HepG2 (cell line): ENCODE measurements around the gene MARK2. TPM values are rescaled to one million over a fixed set of nuclear protein-coding genes. Genes with fewer than 3 reads are reported as not detected.
A peak's percentile ranks its signal among the peaks of the same experiment; 100 is the strongest.

Experiments
- ATRX ChIP-seq: sonication (generic); formaldehyde crosslinking; IDR thresholded peaks from 2 replicates; pipeline ENCODE4 v1.4.0; 2020; ENCODE audit warnings: missing genetic modification reagents, borderline replicate concordance
- BRCA1 ChIP-seq: sonication (generic); formaldehyde crosslinking; IDR thresholded peaks from 2 replicates; pipeline ENCODE4 v1.4.0; 2020; ENCODE audit warnings: missing genetic modification reagents
- ERF ChIP-seq: IDR thresholded peaks from 2 replicates; pipeline ENCODE4 v1.6.1; 2018; ENCODE audit warnings: missing biosample characterization, missing genetic modification reagents
- FOSL2 ChIP-seq: sonication (generic); formaldehyde crosslinking; IDR thresholded peaks from 2 replicates; pipeline ENCODE4 v1.4.0; 2020; ENCODE audit warnings: missing genetic modification reagents
- GPN1 ChIP-seq: sonication (generic); formaldehyde crosslinking; IDR thresholded peaks from 2 replicates; pipeline ENCODE4 v1.5.1; 2020; ENCODE audit warnings: missing genetic modification reagents, borderline replicate concordance
- HOXA9 ChIP-seq: sonication (generic); formaldehyde crosslinking; IDR thresholded peaks from 2 replicates; pipeline ENCODE4 v1.8.1; 2022; ENCODE audit warnings: missing genetic modification reagents, mild to moderate bottlenecking, moderate library complexity, borderline replicate concordance
- SMAD1 ChIP-seq: sonication (generic); formaldehyde crosslinking; IDR thresholded peaks from 2 replicates; pipeline ENCODE4 v1.4.0; 2020; ENCODE audit warnings: missing genetic modification reagents, low read depth, mild to moderate bottlenecking, borderline replicate concordance
- SOX13 ChIP-seq, 3 experiments: fragments of 450-650 bp in 1 of 3; sonication (generic) in 1 of 3; formaldehyde crosslinking in 1 of 3; IDR thresholded peaks in 2 of 3; conservative IDR thresholded peaks in 1 of 3; 2 replicates each; pipeline versions ENCODE4 v1.5.0 to v1.6.1; 2016 to 2020; ENCODE audit warnings: antibody characterized with exemption in 1 of 3, mild to moderate bottlenecking in 1 of 3, missing compliant biosample characterization in 1 of 3, missing genetic modification reagents in 1 of 3, moderate library complexity in 1 of 3
- SRSF9 ChIP-seq: fragments of 200-400 bp; formaldehyde crosslinking; IDR thresholded peaks from 2 replicates; pipeline ENCODE4 v1.6.1; 2018; ENCODE audit warnings: borderline replicate concordance, mild to moderate bottlenecking, low read depth, low read length; ENCODE audit not compliant: insufficient read depth, poor library complexity, severe bottlenecking
- TAF15 ChIP-seq: fragments of 200-400 bp; formaldehyde crosslinking; IDR thresholded peaks from one replicate; pipeline ENCODE4 v1.6.1; 2018; ENCODE audit warnings: mild to moderate bottlenecking, low read depth, low read length; ENCODE audit not compliant: poor library complexity, severe bottlenecking
- polyA plus RNA-seq, 8 experiments: library from polyadenylated mRNA; depleted of rRNA in 3 of 8; stranded (reverse) in 7 of 8; unstranded in 1 of 8; fragments of >200 nt; fragmentation: Illumina TruSeq in 4 of 8; extraction: Trizol in 4 of 8; gene quantifications; 2 replicates each; pipeline versions ENCODE4 v1.2.1 to v1.2.3, GENCODE V29; 2011 to 2016; ENCODE audit warnings: low read depth in 4 of 8, missing spikeins in 1 of 8, mixed read lengths in 1 of 8; ENCODE audit not compliant: insufficient read depth in 1 of 8
- total RNA-seq, 5 experiments: library from RNA; depleted of rRNA; stranded (reverse); fragments of >200 nt; fragmentation: Illumina TruSeq; extraction: Trizol; gene quantifications; 2 replicates each; pipeline ENCODE4 v1.2.3, GENCODE V29; 2016; ENCODE audit warnings: low read depth in 1 of 5
- TF ChIP-seq, protein P1 (sequence below): IDR thresholded peaks from 2 replicates; pipeline ENCODE4 v1.6.1; 2016; ENCODE audit warnings: missing biosample characterization, missing genetic modification reagents, low read depth
- TF ChIP-seq, protein P2 (sequence below): sonication (generic); formaldehyde crosslinking; IDR thresholded peaks from 2 replicates; pipeline ENCODE4 v1.4.0; 2020; ENCODE audit warnings: missing genetic modification reagents, mild to moderate bottlenecking, borderline replicate concordance
- TF ChIP-seq, protein P3 (sequence below): IDR thresholded peaks from 2 replicates; pipeline ENCODE4 v1.6.1; 2016; ENCODE audit warnings: missing compliant biosample characterization, missing genetic modification reagents, borderline replicate concordance
- TF ChIP-seq, protein P4 (sequence below): sonication (generic); formaldehyde crosslinking; IDR thresholded peaks from 2 replicates; pipeline ENCODE4 v1.8.1; 2023; ENCODE audit warnings: mild to moderate bottlenecking, missing genetic modification reagents
- TF ChIP-seq, protein P5 (sequence below): sonication (generic); formaldehyde crosslinking; IDR thresholded peaks from 2 replicates; pipeline ENCODE4 v1.4.0; 2020; ENCODE audit warnings: missing genetic modification reagents, borderline replicate concordance

Gene MARK2
- total and polyA plus RNA-seq, 2 of the 13 experiments (the other 11 are each of a cell fraction or from before 2014, with no cell fraction given): 13.5 to 13.9 TPM

DNA sequence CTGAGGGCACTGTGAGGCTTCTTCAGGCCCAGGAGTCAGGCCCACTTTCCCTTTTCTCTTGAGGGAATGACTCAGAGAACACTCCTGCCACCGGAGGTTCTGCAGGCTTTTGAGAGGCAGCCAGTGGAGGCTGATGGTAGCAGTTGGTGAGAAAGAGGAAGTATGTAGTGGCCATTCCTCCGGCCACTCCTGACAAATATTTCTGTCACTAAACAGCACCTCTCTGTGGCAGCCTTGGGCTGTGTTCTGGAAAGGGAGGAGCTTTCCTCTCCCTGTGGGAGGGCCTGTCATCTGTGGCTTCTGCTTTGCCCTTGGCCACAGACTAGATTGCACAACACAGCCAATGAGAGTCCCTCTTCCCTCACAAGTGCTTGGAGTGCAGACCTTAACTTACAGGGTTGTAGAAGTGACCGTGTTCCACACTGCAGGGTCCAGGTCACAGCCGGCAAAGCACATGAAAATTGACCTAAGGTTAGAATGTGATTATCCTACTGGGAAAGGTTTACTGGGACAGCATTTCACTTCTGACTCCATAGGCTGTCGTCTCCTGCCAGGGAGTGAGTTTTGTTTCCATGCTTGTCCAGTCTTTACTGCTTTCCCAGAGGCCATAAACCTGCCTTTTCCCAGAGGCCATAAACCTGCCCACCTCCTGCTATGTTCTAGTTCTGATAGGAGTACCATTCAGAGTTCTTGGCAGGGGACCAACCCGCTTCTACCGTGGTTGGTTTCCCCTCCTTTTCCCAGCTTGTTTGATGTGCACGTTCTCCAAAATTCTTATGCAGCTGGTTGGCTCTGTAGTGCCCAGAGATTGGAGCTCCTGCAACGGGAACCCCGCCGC is 33.3 kb downstream of the MARK2 start (continued):
- TF ChIP-seq, protein P1, sequence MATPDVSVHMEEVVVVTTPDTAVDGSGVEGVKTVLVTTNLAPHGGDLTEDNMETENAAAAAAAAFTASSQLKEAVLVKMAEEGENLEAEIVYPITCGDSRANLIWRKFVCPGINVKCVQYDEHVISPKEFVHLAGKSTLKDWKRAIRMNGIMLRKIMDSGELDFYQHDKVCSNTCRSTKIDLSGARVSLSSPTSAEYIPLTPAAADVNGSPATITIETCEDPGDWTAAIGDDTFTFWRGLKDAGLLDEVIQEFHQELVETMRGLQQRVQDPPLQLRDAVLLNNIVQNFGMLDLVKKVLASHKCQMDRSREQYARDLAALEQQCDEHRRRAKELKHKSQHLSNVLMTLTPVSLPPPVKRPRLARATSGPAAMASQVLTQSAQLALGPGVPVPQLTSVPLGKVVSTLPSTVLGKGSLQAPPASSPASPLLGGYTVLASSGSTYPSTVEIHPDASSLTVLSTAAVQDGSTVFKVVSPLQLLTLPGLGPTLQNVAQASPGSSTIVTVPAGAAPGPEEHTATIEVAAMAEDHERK (CRISPR knock-in tag): no peak
- no peak for TF ChIP-seq BRCA1 (CRISPR knock-in tag)
- TF ChIP-seq, protein P2, sequence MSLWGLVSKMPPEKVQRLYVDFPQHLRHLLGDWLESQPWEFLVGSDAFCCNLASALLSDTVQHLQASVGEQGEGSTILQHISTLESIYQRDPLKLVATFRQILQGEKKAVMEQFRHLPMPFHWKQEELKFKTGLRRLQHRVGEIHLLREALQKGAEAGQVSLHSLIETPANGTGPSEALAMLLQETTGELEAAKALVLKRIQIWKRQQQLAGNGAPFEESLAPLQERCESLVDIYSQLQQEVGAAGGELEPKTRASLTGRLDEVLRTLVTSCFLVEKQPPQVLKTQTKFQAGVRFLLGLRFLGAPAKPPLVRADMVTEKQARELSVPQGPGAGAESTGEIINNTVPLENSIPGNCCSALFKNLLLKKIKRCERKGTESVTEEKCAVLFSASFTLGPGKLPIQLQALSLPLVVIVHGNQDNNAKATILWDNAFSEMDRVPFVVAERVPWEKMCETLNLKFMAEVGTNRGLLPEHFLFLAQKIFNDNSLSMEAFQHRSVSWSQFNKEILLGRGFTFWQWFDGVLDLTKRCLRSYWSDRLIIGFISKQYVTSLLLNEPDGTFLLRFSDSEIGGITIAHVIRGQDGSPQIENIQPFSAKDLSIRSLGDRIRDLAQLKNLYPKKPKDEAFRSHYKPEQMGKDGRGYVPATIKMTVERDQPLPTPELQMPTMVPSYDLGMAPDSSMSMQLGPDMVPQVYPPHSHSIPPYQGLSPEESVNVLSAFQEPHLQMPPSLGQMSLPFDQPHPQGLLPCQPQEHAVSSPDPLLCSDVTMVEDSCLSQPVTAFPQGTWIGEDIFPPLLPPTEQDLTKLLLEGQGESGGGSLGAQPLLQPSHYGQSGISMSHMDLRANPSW: no peak
- TF ChIP-seq SOX13 (IDR thresholded peaks at IDR 0.05): no peak
- peak in 1 of 2 experiments; percentile 43; a peak in 1 of 4 replicates for TF ChIP-seq SOX13 (CRISPR knock-in tag; conservative IDR thresholded peaks at IDR 0.05 in 1 of 2, IDR thresholded peaks at IDR 0.05 in 1 of 2)
- no peak for TF ChIP-seq TAF15
- TF ChIP-seq SMAD1 (CRISPR knock-in tag): no peak
- no peak for TF ChIP-seq SRSF9
- TF ChIP-seq, protein P3, sequence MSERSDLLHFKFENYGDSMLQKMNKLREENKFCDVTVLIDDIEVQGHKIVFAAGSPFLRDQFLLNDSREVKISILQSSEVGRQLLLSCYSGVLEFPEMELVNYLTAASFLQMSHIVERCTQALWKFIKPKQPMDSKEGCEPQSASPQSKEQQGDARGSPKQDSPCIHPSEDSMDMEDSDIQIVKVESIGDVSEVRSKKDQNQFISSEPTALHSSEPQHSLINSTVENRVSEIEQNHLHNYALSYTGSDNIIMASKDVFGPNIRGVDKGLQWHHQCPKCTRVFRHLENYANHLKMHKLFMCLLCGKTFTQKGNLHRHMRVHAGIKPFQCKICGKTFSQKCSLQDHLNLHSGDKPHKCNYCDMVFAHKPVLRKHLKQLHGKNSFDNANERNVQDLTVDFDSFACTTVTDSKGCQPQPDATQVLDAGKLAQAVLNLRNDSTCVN (CRISPR knock-in tag): peak; percentile 60; the same call in 1 of the 2 replicates
- peak; percentile 43; the same call in 1 of the 2 replicates for TF ChIP-seq FOSL2
- TF ChIP-seq ERF (CRISPR knock-in tag): peak; percentile 82
- no peak for TF ChIP-seq HOXA9
- TF ChIP-seq, protein P4, sequence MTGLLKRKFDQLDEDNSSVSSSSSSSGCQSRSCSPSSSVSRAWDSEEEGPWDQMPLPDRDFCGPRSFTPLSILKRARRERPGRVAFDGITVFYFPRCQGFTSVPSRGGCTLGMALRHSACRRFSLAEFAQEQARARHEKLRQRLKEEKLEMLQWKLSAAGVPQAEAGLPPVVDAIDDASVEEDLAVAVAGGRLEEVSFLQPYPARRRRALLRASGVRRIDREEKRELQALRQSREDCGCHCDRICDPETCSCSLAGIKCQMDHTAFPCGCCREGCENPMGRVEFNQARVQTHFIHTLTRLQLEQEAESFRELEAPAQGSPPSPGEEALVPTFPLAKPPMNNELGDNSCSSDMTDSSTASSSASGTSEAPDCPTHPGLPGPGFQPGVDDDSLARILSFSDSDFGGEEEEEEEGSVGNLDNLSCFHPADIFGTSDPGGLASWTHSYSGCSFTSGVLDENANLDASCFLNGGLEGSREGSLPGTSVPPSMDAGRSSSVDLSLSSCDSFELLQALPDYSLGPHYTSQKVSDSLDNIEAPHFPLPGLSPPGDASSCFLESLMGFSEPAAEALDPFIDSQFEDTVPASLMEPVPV (CRISPR knock-in tag): 0 out of 2 replicates have a peak, but pooled peaks have one; percentile 58
- TF ChIP-seq GPN1 (CRISPR knock-in tag): no peak
- TF ChIP-seq ATRX (CRISPR knock-in tag): no peak
- TF ChIP-seq, protein P5, sequence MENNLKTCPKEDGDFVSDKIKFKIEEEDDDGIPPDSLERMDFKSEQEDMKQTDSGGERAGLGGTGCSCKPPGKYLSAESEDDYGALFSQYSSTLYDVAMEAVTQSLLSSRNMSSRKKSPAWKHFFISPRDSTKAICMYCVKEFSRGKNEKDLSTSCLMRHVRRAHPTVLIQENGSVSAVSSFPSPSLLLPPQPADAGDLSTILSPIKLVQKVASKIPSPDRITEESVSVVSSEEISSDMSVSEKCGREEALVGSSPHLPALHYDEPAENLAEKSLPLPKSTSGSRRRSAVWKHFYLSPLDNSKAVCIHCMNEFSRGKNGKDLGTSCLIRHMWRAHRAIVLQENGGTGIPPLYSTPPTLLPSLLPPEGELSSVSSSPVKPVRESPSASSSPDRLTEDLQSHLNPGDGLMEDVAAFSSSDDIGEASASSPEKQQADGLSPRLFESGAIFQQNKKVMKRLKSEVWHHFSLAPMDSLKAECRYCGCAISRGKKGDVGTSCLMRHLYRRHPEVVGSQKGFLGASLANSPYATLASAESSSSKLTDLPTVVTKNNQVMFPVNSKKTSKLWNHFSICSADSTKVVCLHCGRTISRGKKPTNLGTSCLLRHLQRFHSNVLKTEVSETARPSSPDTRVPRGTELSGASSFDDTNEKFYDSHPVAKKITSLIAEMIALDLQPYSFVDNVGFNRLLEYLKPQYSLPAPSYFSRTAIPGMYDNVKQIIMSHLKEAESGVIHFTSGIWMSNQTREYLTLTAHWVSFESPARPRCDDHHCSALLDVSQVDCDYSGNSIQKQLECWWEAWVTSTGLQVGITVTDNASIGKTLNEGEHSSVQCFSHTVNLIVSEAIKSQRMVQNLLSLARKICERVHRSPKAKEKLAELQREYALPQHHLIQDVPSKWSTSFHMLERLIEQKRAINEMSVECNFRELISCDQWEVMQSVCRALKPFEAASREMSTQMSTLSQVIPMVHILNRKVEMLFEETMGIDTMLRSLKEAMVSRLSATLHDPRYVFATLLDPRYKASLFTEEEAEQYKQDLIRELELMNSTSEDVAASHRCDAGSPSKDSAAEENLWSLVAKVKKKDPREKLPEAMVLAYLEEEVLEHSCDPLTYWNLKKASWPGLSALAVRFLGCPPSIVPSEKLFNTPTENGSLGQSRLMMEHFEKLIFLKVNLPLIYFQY (CRISPR knock-in tag): 0 out of 2 replicates have a peak, but pooled peaks have one; percentile 53
